Mucosa of gallbladder (tissue), 1 donor: ENCODE data around the gene LUC7L2. TPM values are rescaled to one million over a fixed set of nuclear protein-coding genes. Genes with fewer than 3 reads are reported as not detected.
"Not testable (repeated sequence)": the region's sequence is repeated elsewhere in the genome, so short reads cannot be mapped to it uniquely, and the experiment has no call there.

Source experiments
- DNase-seq: peaks from one replicate; pipeline ENCODE4 v3.0.0-alpha.2; 2020; ENCODE audit warnings: low spot score
- total RNA-seq: library from RNA; stranded (reverse); gene quantifications from one replicate; pipeline ENCODE4 v1.2.1, GENCODE V29; 2021
- donor health status: DM: no; HTN: no; CAD: no.

LUC7L2 gene, protein sequence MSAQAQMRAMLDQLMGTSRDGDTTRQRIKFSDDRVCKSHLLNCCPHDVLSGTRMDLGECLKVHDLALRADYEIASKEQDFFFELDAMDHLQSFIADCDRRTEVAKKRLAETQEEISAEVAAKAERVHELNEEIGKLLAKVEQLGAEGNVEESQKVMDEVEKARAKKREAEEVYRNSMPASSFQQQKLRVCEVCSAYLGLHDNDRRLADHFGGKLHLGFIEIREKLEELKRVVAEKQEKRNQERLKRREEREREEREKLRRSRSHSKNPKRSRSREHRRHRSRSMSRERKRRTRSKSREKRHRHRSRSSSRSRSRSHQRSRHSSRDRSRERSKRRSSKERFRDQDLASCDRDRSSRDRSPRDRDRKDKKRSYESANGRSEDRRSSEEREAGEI
- 101 TPM for total RNA-seq

GRCh38 chr7:139359366-139360209, at the start of gene LUC7L2:
Gene LUC7L2, plus strand, starts transcription at chr7:139359894. Its CDS starts 368 bp downstream, at chr7:139360262.
- peak; percentile 100 for DNase-seq

- DNase-seq, result no peak
These were observed 41.7 kb upstream of the LUC7L2 start for GRCh38 chr7:139317939-139318505.

DNA sequence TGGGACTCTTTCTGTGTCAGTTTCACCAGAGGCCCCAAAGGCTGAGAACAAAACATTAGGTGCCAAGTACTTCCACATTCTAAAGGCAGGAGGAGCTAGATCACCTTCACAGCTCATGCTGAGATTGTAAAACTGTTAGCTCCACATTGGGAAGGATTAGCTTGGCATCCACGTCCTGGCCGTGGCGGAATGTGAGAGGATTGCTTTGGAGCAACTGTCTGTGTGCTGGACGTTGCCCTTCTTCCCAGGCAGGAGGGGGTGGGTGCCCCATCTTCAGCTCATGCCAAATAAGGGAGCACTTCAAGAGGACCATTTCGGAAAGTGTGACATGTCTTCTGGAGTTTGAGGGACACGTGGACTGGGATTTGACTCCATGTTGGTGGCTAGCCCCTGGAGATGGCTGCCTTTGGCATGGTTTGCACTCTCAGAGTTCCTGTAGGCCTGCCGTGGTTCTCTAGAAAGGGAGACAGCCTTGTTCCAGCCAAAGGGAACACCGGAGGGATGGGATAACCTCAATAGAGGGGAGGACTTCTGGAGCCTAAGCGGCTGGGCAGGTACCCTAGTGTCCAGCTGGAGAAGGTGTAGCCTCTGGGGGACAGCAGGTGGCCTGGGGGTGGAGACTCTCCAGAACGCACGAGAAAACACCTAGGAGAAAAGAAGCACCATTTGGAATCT, 38.5 kb upstream of the LUC7L2 start:
- no peak for DNase-seq

- not testable (repeated sequence) for DNase-seq
These were observed 35.0 kb upstream of the LUC7L2 start for GRCh38 chr7:139324709-139325108.

- DNase-seq, result no peak
These were observed 31.3 kb upstream of the LUC7L2 start for GRCh38 chr7:139328375-139328774.

DNA sequence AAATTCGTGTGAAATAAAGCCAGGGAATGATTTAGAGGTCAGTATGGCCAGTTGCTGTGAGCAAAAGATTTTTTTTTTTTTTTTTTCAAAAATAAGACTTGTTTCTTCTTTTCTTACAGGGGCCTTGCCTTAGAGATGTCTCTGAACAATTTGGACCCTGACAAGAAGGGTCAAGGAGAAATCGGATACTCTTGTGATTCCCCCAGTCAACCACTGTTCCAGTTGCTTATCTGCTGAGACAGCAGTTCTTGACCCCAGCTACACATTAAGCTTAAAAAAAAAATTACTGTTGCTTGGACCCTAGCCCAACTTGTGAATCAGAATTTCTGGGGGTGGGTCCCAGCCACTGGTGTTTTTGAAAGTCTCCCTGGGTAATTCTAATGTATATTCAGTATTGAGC, 30.6 kb upstream of the LUC7L2 start:
- DNase-seq, result no peak

DNA sequence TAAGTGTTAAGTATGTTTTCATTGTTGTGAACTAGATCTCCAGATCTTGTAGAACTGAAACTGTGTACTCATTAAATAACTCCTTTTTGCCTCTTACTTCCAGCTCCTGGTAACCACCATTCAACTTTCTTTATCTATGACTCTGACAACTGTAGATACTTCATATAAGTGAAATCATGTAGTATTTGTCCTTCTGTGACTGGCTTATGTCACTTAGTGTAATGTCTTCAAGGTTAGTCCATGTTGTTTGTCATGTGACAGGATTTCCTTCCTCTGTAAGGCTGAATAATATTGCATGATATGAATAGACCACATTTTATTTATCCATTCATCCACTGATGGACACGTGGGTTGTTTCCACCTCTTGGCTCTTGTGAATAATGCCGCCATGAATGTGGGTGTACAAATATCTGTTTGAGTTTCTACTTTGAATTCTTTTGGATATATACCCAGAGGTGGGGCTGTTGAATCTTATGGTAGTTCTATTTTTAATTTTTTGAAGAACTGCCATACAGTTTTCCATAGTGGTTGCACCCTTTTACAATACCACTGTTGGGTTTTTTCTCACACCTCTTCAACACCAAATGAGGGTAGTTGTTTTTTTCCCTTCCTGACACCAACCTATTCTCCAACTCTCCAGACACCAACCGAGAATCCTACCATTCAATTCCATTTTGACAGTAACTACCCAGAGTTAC, 29.2 kb upstream of the LUC7L2 start:
- DNase-seq, result no peak

DNA sequence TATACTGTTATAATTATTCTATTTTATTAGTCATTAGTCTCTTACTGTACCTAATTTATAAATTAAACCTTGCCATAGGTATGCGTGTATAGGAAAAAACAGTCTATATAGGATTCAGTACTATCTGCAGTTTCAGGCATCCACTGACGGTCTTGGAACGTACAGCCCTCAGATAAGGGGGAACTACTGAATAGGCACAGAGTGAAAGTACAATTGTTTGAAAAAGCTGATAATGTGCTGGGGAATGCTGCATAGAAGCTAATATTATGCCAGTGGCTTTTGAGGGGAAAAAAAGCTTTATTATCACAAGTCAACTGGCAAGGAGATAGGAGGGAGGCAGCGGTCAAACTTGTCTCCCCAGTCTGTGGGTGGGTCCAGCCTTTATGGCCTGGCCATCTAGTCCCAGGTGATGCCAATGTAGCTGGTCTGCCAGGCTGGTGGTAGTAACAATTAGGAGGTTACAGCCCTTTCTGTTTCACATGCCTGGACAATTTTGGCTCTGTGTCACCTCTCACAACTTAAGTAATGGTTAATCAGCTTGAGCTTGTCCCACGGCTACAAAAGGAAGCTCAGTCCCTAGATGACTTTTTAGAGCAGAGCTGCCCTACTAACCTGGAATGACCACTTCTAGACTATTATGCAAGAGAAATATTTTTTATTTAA, 26.9 kb upstream of the LUC7L2 start:
- DNase-seq, result no peak

DNA sequence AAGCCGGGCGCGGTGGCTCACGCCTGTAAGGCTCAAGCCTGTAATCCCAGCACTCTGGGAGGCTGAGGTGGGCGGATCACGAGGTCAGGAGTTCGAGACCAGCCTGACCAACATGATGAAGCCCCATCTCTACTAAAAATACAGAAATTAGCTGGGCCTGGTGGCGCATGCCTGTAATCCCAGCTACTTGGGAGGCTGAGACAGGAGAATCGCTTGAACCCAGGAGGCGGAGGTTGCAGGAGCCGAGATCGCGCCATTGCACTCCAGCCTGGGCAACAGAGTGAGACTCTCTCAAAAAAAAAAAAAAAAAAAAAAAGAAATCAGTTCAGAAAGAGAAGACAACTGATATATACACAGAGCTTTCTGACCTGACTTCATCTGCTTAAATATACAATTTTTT, 26.3 kb upstream of the LUC7L2 start:
- DNase-seq, result not testable (repeated sequence)

DNA sequence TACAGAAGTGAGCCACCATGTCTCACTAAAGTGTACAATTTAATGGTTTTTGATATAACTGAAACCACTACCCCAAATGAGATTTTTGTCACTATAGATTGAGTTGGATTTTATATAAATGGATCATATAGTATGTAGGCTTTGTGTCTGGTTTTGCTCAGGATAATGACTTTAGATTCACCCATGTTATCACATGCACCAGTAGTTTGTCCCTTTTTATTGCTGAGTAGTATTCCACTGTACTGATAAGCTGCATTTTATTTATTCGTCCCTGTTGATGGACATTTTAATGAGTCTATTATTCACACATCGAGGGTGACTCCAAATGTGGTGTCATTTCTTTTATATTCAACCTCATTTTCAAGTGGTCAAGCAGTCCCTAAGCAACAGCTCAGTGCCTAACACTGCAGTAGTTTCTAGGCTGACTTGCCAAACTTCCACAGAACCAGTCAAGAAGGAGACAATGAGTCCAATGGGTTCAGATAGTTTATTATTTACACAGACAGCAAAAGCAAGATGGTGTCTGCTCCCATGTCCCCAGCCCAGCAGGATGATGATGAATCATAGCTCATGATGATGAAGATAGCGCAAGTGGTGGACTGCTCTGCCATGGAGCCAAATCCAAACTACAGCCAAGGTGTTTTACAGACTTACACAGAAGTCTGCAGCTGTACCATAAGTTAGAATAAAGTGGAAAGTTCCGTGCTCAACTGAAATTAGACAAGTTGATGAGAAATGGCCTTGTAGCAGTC, 25.1 kb upstream of the LUC7L2 start:
- DNase-seq, result no peak

- DNase-seq, result no peak
These were observed 20.7 kb upstream of the LUC7L2 start for GRCh38 chr7:139339025-139339424.

- DNase-seq, result no peak
These were observed 20.0 kb upstream of the LUC7L2 start for GRCh38 chr7:139339698-139340036.

- DNase-seq, result peak; percentile 100
These were observed 19.5 kb upstream of the LUC7L2 start for GRCh38 chr7:139340037-139340807.

DNA sequence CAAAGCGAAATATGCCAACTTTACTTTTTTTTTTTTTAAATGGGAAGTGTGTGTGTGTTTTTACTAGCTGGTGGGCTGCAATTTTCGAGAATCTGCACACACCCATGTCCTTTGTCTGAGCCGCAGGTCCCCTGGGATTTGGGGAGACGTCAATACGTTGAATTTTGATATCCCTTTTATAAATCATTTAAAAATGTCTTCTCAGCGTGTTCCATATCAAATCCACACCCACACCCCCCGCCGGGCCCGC, 19.0 kb upstream of the LUC7L2 start:
- DNase-seq, result no peak

- peak; percentile 92 for DNase-seq
These were observed 18.5 kb upstream of the LUC7L2 start, which contains the start of gene FMC1 for GRCh38 chr7:139341058-139341775. Gene FMC1, plus strand, starts transcription at chr7:139341337. Its CDS starts 48 bp downstream, at chr7:139341385.

DNA sequence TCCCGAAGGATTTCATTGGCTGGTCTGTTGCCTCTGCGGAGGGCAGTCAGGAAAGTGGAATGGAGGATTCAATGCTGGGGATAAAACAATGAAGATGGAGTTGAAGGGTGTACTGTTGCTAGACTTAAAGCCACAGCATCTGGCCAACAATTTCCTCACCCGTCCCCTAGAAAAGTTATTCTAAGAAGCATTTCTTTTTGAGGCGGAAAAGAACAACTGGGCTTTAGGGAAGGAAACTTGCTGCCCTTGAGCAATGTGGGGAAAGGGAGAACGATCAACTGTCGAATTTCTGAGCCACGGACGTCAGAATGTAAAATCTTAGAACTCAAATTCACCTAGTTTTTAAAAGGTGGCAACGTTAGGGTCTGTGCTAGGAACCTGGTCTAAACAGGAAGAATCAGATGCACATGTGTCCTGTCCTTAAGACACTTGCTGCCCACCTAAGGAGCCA, 17.9 kb upstream of the LUC7L2 start:
- no peak for DNase-seq

DNA sequence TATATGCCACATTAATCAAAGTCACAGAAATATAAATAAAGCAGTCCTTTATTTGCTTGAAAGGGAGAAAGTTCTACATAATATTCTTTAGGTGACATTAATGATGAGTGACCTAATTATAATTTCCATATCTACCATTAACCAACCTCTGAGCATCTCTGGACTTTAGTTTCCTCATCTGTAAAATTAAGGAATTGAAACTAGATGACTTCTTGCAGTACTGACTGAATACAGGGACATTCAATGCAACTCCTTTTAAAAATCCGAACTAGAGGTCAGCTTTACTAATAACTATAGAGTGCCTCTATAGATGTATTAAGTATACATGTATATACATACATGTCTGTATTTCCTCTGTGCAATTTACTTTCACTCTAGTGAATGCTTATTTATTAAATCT, 14.7 kb upstream of the LUC7L2 start:
- DNase-seq, result no peak

GRCh38 chr7:139351027-139351426, 8.7 kb upstream of the LUC7L2 start:
- DNase-seq, result no peak

DNA sequence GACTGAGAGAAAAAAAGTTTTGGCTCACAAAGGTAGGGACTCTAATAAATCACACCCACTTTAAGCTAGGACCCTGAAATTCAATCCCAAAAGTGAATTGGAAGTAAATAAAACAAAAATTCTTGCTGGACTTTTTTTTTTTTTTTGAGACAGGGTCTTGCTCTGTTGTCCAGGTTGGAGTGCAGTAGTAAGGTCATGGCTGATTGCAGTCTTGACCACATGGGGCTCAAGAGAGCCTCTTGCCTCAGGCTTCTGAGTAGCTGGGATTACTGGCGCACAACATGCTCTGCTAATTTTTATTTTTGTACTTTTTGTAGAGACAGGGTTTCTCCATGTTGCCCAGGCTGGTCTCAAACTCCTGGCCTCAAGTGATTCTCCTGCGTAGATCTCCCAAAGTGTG, 5.0 kb upstream of the LUC7L2 start:
- DNase-seq, result no peak
